ENCODE results near the gene SERPINA7. TPM values are rescaled to one million over a fixed set of nuclear protein-coding genes. Genes with fewer than 3 reads are reported as not detected.

Gene SERPINA7
- total and polyA plus RNA-seq, 2 of the 8 experiments (the other 6 are each of a cell fraction or from before 2014, with no cell fraction given): not detected

DNA sequence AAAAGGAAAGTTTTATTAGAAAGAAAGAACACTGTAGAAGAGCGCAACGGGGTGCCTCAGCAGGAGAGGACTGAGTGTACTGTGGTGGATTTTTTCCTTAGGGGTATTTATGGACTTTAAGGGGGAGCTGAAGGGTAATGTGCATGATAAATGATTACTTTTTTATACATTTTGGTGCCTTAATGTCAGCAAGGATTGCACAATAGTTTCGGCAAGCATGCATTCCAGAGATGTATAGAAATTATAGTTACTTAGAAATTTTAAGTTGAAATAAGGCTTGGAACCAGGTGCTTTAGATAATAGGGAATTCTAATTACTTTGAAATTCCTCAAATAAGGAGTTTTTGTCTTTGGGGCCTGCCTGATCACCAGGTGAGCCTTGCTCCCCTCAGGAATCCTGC lies 30.5 kb upstream of the SERPINA7 start:
- H3K4ac ChIP-seq (replicated peaks; ENCODE audit: insufficient read length, low read depth, low read length): no peak overlapping the region
- H3K14ac ChIP-seq (ENCODE audit: insufficient read length): no peak overlapping the region
- FAIRE-seq: no peak
- TF ChIP-seq CHD2 (IDR thresholded peaks at IDR 0.05; ENCODE audit: low read length) (no peak), POU5F1 (IDR thresholded peaks at IDR 0.05; ENCODE audit: low read depth, low read length) (no peak), BCL11A (IDR thresholded peaks at IDR 0.05; ENCODE audit: low read depth in 2 of 2, low read length in 2 of 2) (no peak), JUN (IDR thresholded peaks at IDR 0.05; ENCODE audit: low read depth, low read length) (no peak), TAF1 (IDR thresholded peaks at IDR 0.05; ENCODE audit: low read depth, low read length) (no peak), NRF1 (IDR thresholded peaks at IDR 0.05; ENCODE audit: low read depth, low read length) (no peak), CBX5 (IDR thresholded peaks at IDR 0.05; ENCODE audit: low read depth, low read length) (no peak), CREB1 (IDR thresholded peaks at IDR 0.05) (no peak), YY1 (IDR thresholded peaks at IDR 0.05; ENCODE audit: low read depth, low read length) (no peak), SUZ12 (IDR thresholded peaks at IDR 0.05; ENCODE audit: low read length) (no peak), GABPA (IDR thresholded peaks at IDR 0.05; ENCODE audit: borderline replicate concordance, insufficient read depth, low read length) (no peak), SIRT6 (IDR thresholded peaks at IDR 0.05; ENCODE audit: low read length) (no peak)
- TF ChIP-seq, protein P1, sequence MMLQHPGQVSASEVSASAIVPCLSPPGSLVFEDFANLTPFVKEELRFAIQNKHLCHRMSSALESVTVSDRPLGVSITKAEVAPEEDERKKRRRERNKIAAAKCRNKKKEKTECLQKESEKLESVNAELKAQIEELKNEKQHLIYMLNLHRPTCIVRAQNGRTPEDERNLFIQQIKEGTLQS (IDR thresholded peaks at IDR 0.05; ENCODE audit: insufficient read depth, low read depth, low read length): no peak
- TF ChIP-seq, protein P2, sequence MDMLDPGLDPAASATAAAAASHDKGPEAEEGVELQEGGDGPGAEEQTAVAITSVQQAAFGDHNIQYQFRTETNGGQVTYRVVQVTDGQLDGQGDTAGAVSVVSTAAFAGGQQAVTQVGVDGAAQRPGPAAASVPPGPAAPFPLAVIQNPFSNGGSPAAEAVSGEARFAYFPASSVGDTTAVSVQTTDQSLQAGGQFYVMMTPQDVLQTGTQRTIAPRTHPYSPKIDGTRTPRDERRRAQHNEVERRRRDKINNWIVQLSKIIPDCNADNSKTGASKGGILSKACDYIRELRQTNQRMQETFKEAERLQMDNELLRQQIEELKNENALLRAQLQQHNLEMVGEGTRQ (IDR thresholded peaks at IDR 0.05; ENCODE audit: low read length): no peak

More for the DNA sequence above, 30.5 kb upstream of the SERPINA7 start:
- no peak overlapping the region for H2BK120ac ChIP-seq (replicated peaks; ENCODE audit: low read depth, low read length)
- POLR2A ChIA-PET (ENCODE audit: partially characterized antibody): no interaction called here
- no peak overlapping the region for H4K5ac ChIP-seq (ENCODE audit: insufficient read length, low read depth, low read length)
- WGBS, 2 experiments (ENCODE audit: extremely low coverage in 1 of 2, insufficient coverage in 1 of 2, insufficient read length in 1 of 2, insufficient replicate concordance in 2 of 2, low coverage in 1 of 2, low lambda C conversion rate in 2 of 2, missing lambda C conversion rate in 1 of 2): 95% methylated on average over 3 of the region's 3 CpGs; no CpG with 5 or more reads in 1 of the 2 experiments
- H3K4me3 ChIP-seq (ENCODE audit: extremely low read depth in 1 of 4, insufficient read depth in 2 of 4, low read depth in 3 of 4, low read length in 4 of 4): no peak overlapping the region
- no peaks in the 10 kb centered on the region for H3K27me3 ChIP-seq (replicated peaks in 1 of 4; ENCODE audit: control insufficient read depth in 3 of 4, extremely low read depth in 1 of 4, insufficient read depth in 3 of 4, low read length in 3 of 4)
- H3K79me2 ChIP-seq (ENCODE audit: control insufficient read depth in 1 of 2, insufficient read depth in 2 of 2, low read length in 2 of 2): no peaks in the 10 kb centered on the region
- H2AFZ ChIP-seq (ENCODE audit: low read length): no peak overlapping the region
- no peak overlapping the region for H3K27ac ChIP-seq (ENCODE audit: low read depth, low read length)
- H3K18ac ChIP-seq (ENCODE audit: extremely low read depth, low read length): no peak overlapping the region
- peaks cover 0 to 21% of the 10 kb centered on the region in 2 experiments; a peak in 3 of 4 replicates for H3K9me3 ChIP-seq (ENCODE audit: insufficient read depth in 2 of 2, low read depth in 1 of 2, low read length in 1 of 2)
- no peaks in the 10 kb centered on the region for H3K23me2 ChIP-seq (ENCODE audit: low read depth, low read length)
- H3K4me1 ChIP-seq (replicated peaks in 1 of 4; ENCODE audit: control insufficient read depth in 3 of 4, insufficient read depth in 4 of 4, low read length in 3 of 4): no peaks in the 10 kb centered on the region
- H3K56ac ChIP-seq (replicated peaks; ENCODE audit: insufficient read length, low read depth, low read length): no peak overlapping the region
- no peak overlapping the region for H4K91ac ChIP-seq (replicated peaks; ENCODE audit: insufficient read length, low read length)
- no peak overlapping the region for H2BK12ac ChIP-seq (ENCODE audit: low read depth, low read length)
- no peaks in the 10 kb centered on the region for H4K20me1 ChIP-seq (replicated peaks in 1 of 2; ENCODE audit: control insufficient read depth in 1 of 2, insufficient read depth in 2 of 2, low read length in 2 of 2)
- no peak overlapping the region for H4K8ac ChIP-seq (ENCODE audit: extremely low read depth, insufficient read depth, low read length)
- CTCF ChIA-PET (ENCODE audit: partially characterized antibody): interaction anchor here (0.8 kb wide), 1 partner anchor 97 kb away, joined by 3 read pairs; no protein-coding TSS in a partner anchor
- no peaks in the 10 kb centered on the region for H3K36me3 ChIP-seq (ENCODE audit: control insufficient read depth in 2 of 4, insufficient read depth in 4 of 4, low read length in 3 of 4)
- no peak overlapping the region for H3K4me2 ChIP-seq (ENCODE audit: insufficient read depth in 1 of 2, low read depth in 2 of 2, low read length in 2 of 2)
- H2BK15ac ChIP-seq (ENCODE audit: low read length): no peak overlapping the region
- no peak overlapping the region for H3K23ac ChIP-seq (ENCODE audit: insufficient read length)
- no peak overlapping the region for H2BK5ac ChIP-seq (ENCODE audit: low read depth, low read length)
- no peaks in the 10 kb centered on the region for H3K79me1 ChIP-seq (ENCODE audit: low read depth, low read length)
- H2BK20ac ChIP-seq (ENCODE audit: low read length): no peak overlapping the region
- no peak overlapping the region for H2AK5ac ChIP-seq (ENCODE audit: low read depth, low read length)
- DNase-seq (ENCODE audit: low read depth in 1 of 2, low spot score in 2 of 2): no peak
- no peak overlapping the region for H3K9ac ChIP-seq (replicated peaks in 1 of 4; ENCODE audit: extremely low read depth in 1 of 4, low read depth in 3 of 4, low read length in 3 of 4)
